A549 (cell line): ENCODE results near the gene HMGA1. TPM values are rescaled to one million over a fixed set of nuclear protein-coding genes. Genes with fewer than 3 reads are reported as not detected.

Experiments
- ATOH8 ChIP-seq: fragments of 250-450 bp; sonication (Bioruptor Pico); IDR thresholded peaks from 2 replicates; pipeline ENCODE4 v1.5.0; 2020; ENCODE audit warnings: low read depth, mild to moderate bottlenecking, moderate library complexity
- CEBPB ChIP-seq, 2 experiments: fragments of >200 bp in 1 of 2; sonication (Bioruptor Twin) in 1 of 2; formaldehyde crosslinking in 1 of 2; IDR thresholded peaks; 2 replicates each; pipeline ENCODE4 v1.6.1; 2012 to 2016
- CHD2 ChIP-seq: fragments of 150-350 bp; IDR thresholded peaks from 2 replicates; pipeline ENCODE4 v1.6.1; 2014; ENCODE audit warnings: low read length; ENCODE audit not compliant: partially characterized antibody
- CHD4 ChIP-seq: fragments of 200-600 bp; sonication (generic); IDR thresholded peaks from 2 replicates; pipeline ENCODE4 v1.6.1; 2016; ENCODE audit warnings: antibody characterized with exemption, mild to moderate bottlenecking, borderline replicate concordance
- ELK1 ChIP-seq: fragments of 150-350 bp; IDR thresholded peaks from 2 replicates; pipeline ENCODE4 v1.6.1; 2014; ENCODE audit warnings: low read depth, mild to moderate bottlenecking, low read length
- ESRRA ChIP-seq: fragments of 150-350 bp; IDR thresholded peaks from 2 replicates; pipeline ENCODE4 v1.6.1; 2014; ENCODE audit warnings: mild to moderate bottlenecking, low read length, borderline replicate concordance
- HOXB5 ChIP-seq: fragments of 250-450 bp; sonication (Bioruptor Pico); IDR thresholded peaks from 2 replicates; pipeline ENCODE4 v1.5.0; 2020; ENCODE audit warnings: mild to moderate bottlenecking, moderate library complexity
- JUN ChIP-seq, 2 experiments: fragments of >200 bp; sonication (Bioruptor Twin); formaldehyde crosslinking; IDR thresholded peaks; 2 replicates in 1 of 2; 3 replicates in 1 of 2; pipeline ENCODE4 v1.6.1; 2016 to 2017
- KDM1A ChIP-seq: fragments of 200-600 bp; sonication (generic); IDR thresholded peaks from 2 replicates; pipeline ENCODE4 v1.6.1; 2016; ENCODE audit warnings: low read depth, mild to moderate bottlenecking
- MAX ChIP-seq: IDR thresholded peaks from 2 replicates; pipeline ENCODE4 v1.6.1; 2012
- MAZ ChIP-seq: fragments of 150-350 bp; IDR thresholded peaks from 2 replicates; pipeline ENCODE4 v1.6.1; 2014; ENCODE audit warnings: antibody characterized with exemption, low read depth, low read length, borderline replicate concordance
- NFE2L2 ChIP-seq: fragments of 150-350 bp; conservative IDR thresholded peaks from 2 replicates; pipeline ENCODE4 v1.6.1; 2014; ENCODE audit warnings: low read length
- NR3C1 ChIP-seq: fragments of >200 bp; sonication (Bioruptor Twin); formaldehyde crosslinking; IDR thresholded peaks from 3 replicates; pipeline ENCODE4 v1.6.1; 2017
- POLR2A ChIP-seq: IDR thresholded peaks from 2 replicates; pipeline ENCODE4 v1.6.1; 2012; ENCODE audit warnings: mild to moderate bottlenecking, low read length
- RAD21 ChIP-seq, 2 experiments: fragments of >200 bp in 1 of 2; sonication (Bioruptor Twin) in 1 of 2; formaldehyde crosslinking in 1 of 2; IDR thresholded peaks in 1 of 2; conservative IDR thresholded peaks in 1 of 2; 2 replicates in 1 of 2; 3 replicates in 1 of 2; pipeline ENCODE4 v1.6.1; 2012 to 2018; ENCODE audit warnings: inconsistent platforms in 1 of 2
- RCOR1 ChIP-seq: fragments of 150-350 bp; IDR thresholded peaks from 2 replicates; pipeline ENCODE4 v1.6.1; 2014; ENCODE audit warnings: antibody characterized with exemption, low read length, low read depth
- TFCP2L1 ChIP-seq: fragments of 250-450 bp; sonication (Bioruptor Pico); IDR thresholded peaks from 2 replicates; pipeline ENCODE4 v1.5.0; 2021; ENCODE audit warnings: mild to moderate bottlenecking
- polyA plus RNA-seq, 4 experiments: library from polyadenylated mRNA; depleted of rRNA in 3 of 4; stranded (reverse); fragments of >200 nt; fragmentation: RNase III in 1 of 4; extraction: RNeasy Plus Mini Kit Qiagen cat#74134 plus additional on column Dnase treatment in 1 of 4; gene quantifications; 2 replicates in 3 of 4; 3 replicates in 1 of 4; pipeline ENCODE4 v1.2.3, GENCODE V29; 2011 to 2017
- TF ChIP-seq, protein P1 (sequence below): fragments of >200 bp; sonication (Bioruptor Twin); formaldehyde crosslinking; IDR thresholded peaks from 3 replicates; pipeline ENCODE4 v1.6.1; 2016
- TF ChIP-seq, protein P2 (sequence below): IDR thresholded peaks from 2 replicates; pipeline ENCODE4 v1.6.1; 2012; ENCODE audit warnings: low read depth, borderline replicate concordance
- TF ChIP-seq, protein P3 (sequence below): fragments of 250-450 bp; sonication (Bioruptor Pico); IDR thresholded peaks from 2 replicates; pipeline ENCODE4 v1.5.0; 2021; ENCODE audit warnings: mild to moderate bottlenecking, moderate library complexity, borderline replicate concordance

Gene HMGA1
- polyA plus RNA-seq, 2 of the 4 experiments (the other 2 are of a cell fraction) = 127 to 249 TPM

DNA sequence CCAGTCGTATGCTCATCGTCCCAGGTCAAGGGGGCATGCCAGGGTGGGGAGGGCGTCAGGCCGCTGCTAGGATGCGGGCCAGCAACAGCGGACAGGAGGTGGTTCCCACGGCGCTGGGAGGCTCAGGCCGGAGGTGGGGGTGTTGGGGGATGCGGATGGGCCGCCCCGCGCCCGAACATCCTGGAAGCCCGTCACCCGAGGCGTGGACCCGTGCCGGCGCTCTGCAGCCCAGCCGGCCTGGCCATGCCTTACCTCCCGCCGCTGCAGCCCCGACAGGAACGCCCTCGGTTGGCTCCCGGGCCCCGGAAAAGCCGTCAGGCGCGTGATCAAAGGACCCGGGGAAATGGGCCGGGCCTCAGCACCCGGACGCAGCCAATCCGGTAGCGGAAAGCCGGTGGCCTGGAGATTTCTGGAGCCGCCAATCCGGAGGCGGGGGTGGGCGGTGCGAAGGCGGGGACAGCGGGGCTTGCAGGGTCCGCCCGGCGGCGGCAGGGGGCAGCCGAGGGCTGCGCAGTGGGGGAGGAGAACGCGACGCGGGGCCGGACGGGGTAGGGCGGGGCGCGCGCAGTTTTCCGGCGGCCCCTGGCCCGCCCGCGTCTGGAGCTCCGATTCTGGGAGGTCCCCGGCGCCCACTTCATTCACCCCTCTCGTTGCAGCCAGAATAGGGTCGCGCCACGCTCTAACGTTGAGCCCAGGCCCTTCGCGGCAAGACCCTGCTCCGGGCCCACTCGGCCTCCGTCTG lies 12.2 kb downstream of the HMGA1 start, which contains the start of gene SMIM29 (continued):
- TF ChIP-seq ELK1 (no peak), NFE2L2 (no peak), ATOH8 (no peak), MAZ (no peak), NR3C1 (no peak), TFCP2L1 (no peak), ESRRA (no peak), POLR2A (peak; percentile 47), CHD2 (peak; percentile 14), MAX (0 out of 2 replicates have a peak, but pooled peaks have one; percentile 17), RCOR1 (no peak), HOXB5 (CRISPR knock-in tag) (no peak), RAD21 (conservative IDR thresholded peaks at IDR 0.05 in 1 of 2, IDR thresholded peaks at IDR 0.05 in 1 of 2) (peak; percentile 58 to 88), CEBPB (IDR thresholded peaks at IDR 0.05) (no peak), KDM1A (no peak), CHD4 (no peak), JUN (IDR thresholded peaks at IDR 0.05) (peak in 1 of 2 experiments; percentile 64; a peak in 3 of 5 replicates)
- TF ChIP-seq, protein P1, sequence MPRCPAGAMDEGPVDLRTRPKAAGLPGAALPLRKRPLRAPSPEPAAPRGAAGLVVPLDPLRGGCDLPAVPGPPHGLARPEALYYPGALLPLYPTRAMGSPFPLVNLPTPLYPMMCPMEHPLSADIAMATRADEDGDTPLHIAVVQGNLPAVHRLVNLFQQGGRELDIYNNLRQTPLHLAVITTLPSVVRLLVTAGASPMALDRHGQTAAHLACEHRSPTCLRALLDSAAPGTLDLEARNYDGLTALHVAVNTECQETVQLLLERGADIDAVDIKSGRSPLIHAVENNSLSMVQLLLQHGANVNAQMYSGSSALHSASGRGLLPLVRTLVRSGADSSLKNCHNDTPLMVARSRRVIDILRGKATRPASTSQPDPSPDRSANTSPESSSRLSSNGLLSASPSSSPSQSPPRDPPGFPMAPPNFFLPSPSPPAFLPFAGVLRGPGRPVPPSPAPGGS = peak; percentile 47; the same call in 1 of the 3 replicates
- TF ChIP-seq, protein P2, sequence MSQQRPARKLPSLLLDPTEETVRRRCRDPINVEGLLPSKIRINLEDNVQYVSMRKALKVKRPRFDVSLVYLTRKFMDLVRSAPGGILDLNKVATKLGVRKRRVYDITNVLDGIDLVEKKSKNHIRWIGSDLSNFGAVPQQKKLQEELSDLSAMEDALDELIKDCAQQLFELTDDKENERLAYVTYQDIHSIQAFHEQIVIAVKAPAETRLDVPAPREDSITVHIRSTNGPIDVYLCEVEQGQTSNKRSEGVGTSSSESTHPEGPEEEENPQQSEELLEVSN = no peak
- TF ChIP-seq, protein P3, sequence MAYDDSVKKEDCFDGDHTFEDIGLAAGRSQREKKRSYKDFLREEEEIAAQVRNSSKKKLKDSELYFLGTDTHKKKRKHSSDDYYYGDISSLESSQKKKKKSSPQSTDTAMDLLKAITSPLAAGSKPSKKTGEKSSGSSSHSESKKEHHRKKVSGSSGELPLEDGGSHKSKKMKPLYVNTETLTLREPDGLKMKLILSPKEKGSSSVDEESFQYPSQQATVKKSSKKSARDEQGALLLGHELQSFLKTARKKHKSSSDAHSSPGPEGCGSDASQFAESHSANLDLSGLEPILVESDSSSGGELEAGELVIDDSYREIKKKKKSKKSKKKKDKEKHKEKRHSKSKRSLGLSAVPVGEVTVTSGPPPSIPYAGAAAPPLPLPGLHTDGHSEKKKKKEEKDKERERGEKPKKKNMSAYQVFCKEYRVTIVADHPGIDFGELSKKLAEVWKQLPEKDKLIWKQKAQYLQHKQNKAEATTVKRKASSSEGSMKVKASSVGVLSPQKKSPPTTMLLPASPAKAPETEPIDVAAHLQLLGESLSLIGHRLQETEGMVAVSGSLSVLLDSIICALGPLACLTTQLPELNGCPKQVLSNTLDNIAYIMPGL (CRISPR knock-in tag) = no peak
- TF ChIP-seq, all 56 proteins: peak for 10
